Gastroesophageal sphincter (tissue), 3 donors: ENCODE results near the gene TRIM40.

Experiments
- CTCF ChIP-seq, 4 experiments: fragments of 200-600 bp in 2 of 4; fragments of 450-650 bp in 2 of 4; sonication (generic) in 1 of 4; IDR thresholded peaks; one replicate each; pipeline ENCODE4 v1.5.1; 2017 to 2019; ENCODE audit warnings: antibody characterized with exemption in 4 of 4, mild to moderate bottlenecking in 2 of 4, moderate library complexity in 2 of 4
- EP300 ChIP-seq: sonication (generic); formaldehyde crosslinking; IDR thresholded peaks from one replicate; pipeline ENCODE4 v1.6.1; 2017; ENCODE audit warnings: antibody characterized with exemption, mild to moderate bottlenecking

- peak; percentile 92 to 96 (median 92) for TF ChIP-seq CTCF (IDR thresholded peaks at IDR 0.05)
- TF ChIP-seq EP300: no peak
Measured at GRCh38 chr6:30130887-30131862, 4.8 kb upstream of the TRIM40 start.
